HepG2 (cell line): ENCODE data around the gene SDC3. TPM values are rescaled to one million over a fixed set of nuclear protein-coding genes. Genes with fewer than 3 reads are reported as not detected.

ENCODE experiments used
- ATAC-seq: fragments of 200-7000 bp; cut with Tn5 transposase; 3 replicates; pipeline ENCODE4 v1.9.1; 2020; ENCODE audit warnings: mild to moderate bottlenecking, moderate library complexity
- BruUV-seq: library from RNA; stranded (reverse); fragments of 400-500 nt; replicated peaks from 2 replicates; lab custom pipeline; 2021; lab: Mats Ljungman, UMichigan
- CTCF ChIA-PET: fragments of 300-600 bp; formaldehyde crosslinking; extraction: SDS; loops from one replicate; lab custom pipeline; 2021; ENCODE audit warnings: low total read pairs, inconsistent platforms, low intra/inter-chr PET ratio; lab: Yijun Ruan, JAX
- POLR2A ChIA-PET: fragments of 350-600 bp; sonication (Branson Sonifier 250); formaldehyde crosslinking; loops from one replicate; lab custom pipeline; 2020; ENCODE audit warnings: antibody characterized with exemption, inconsistent platforms; lab: Yijun Ruan, JAX
- DNase-seq: peaks from one replicate; pipeline ENCODE4 v3.0.0-alpha.2; 2015; ENCODE audit warnings: low spot score
- FAIRE-seq: peaks from 3 replicates; lab custom pipeline; 2011; peaks lifted over from hg19 to GRCh38; lab: Jason Lieb, UNC
- H2AFZ ChIP-seq: one replicate; pipeline ENCODE4 v1.6.1; 2011; ENCODE audit warnings: low read length, inconsistent platforms
- H3K27ac ChIP-seq: fragments of 300-600 bp; 3 replicates; pipeline ENCODE4 v1.8.0; 2011; ENCODE audit warnings: mixed run types, mild to moderate bottlenecking, mixed read lengths, low read length, inconsistent platforms; ENCODE audit not compliant: insufficient read depth; ENCODE audit errors: extremely low read length
- H3K27me3 ChIP-seq, 2 experiments: fragments of 200-600 bp in 1 of 2; 2 replicates in 1 of 2; 3 replicates in 1 of 2; pipeline versions ENCODE4 v1.6.0 to v1.8.0; 2011; ENCODE audit warnings: low read length in 2 of 2, mild to moderate bottlenecking in 2 of 2, moderate library complexity in 2 of 2, inconsistent platforms in 1 of 2; ENCODE audit not compliant: insufficient read depth in 2 of 2, control insufficient read depth in 1 of 2
- H3K36me3 ChIP-seq, 2 experiments: fragments of 200-600 bp in 1 of 2; replicated peaks in 1 of 2; 2 replicates in 1 of 2; 3 replicates in 1 of 2; pipeline versions ENCODE4 v1.5.1 to v1.8.0; 2011; ENCODE audit warnings: low read length in 2 of 2, inconsistent platforms in 1 of 2; ENCODE audit not compliant: insufficient read depth in 2 of 2, control insufficient read depth in 1 of 2
- H3K4me1 ChIP-seq: 2 replicates; pipeline ENCODE4 v1.5.1; 2012; ENCODE audit warnings: low read length, inconsistent platforms; ENCODE audit not compliant: insufficient read depth
- H3K4me2 ChIP-seq: 2 replicates; pipeline ENCODE4 v1.6.0; 2011; ENCODE audit warnings: low read depth, low read length, inconsistent platforms
- H3K4me3 ChIP-seq, 3 experiments: fragments of 200-600 bp in 1 of 3; sonication (generic), shearing (Covaris generic) in 1 of 3; replicated peaks in 1 of 3; 2 replicates each; pipeline ENCODE4 v1.5.1; 2011 to 2016; ENCODE audit warnings: low read length in 3 of 3, inconsistent platforms in 2 of 3, low read depth in 2 of 3, mild to moderate bottlenecking in 2 of 3, control low read depth in 1 of 3, mixed read lengths in 1 of 3; ENCODE audit not compliant: insufficient read depth in 1 of 3
- H3K79me2 ChIP-seq: one replicate; pipeline ENCODE4 v1.6.1; 2011; ENCODE audit warnings: low read length, inconsistent platforms; ENCODE audit not compliant: insufficient read depth
- H3K9ac ChIP-seq: 2 replicates; pipeline ENCODE4 v1.6.0; 2011; ENCODE audit warnings: mild to moderate bottlenecking, low read depth, low read length, inconsistent platforms; ENCODE audit not compliant: insufficient read depth
- H3K9me3 ChIP-seq: 2 replicates; pipeline ENCODE4 v1.5.1; 2012; ENCODE audit warnings: mild to moderate bottlenecking, low read length
- H4K20me1 ChIP-seq: 2 replicates; pipeline ENCODE4 v1.6.0; 2011; ENCODE audit warnings: inconsistent platforms, mild to moderate bottlenecking, low read length, moderate library complexity; ENCODE audit not compliant: insufficient read depth
- ADNP ChIP-seq: sonication (generic); formaldehyde crosslinking; IDR thresholded peaks from 2 replicates; pipeline ENCODE4 v1.4.0; 2020; ENCODE audit warnings: missing genetic modification reagents
- IKZF5 ChIP-seq: IDR thresholded peaks from 2 replicates; pipeline ENCODE4 v1.6.1; 2018; ENCODE audit warnings: missing genetic modification reagents, mild to moderate bottlenecking, missing compliant biosample characterization
- RBM22 ChIP-seq: fragments of 200-400 bp; formaldehyde crosslinking; optimal IDR thresholded peaks from 2 replicates; pipeline ENCODE3; 2017; ENCODE audit warnings: mild to moderate bottlenecking, low read length, moderate library complexity
- RNF219 ChIP-seq: sonication (generic); formaldehyde crosslinking; IDR thresholded peaks from 2 replicates; pipeline ENCODE4 v1.5.0; 2020; ENCODE audit warnings: mild to moderate bottlenecking, missing genetic modification reagents
- ZBTB33 ChIP-seq: sonication (generic); formaldehyde crosslinking; IDR thresholded peaks from 2 replicates; pipeline ENCODE4 v1.4.0; 2020; ENCODE audit warnings: missing genetic modification reagents
- ZBTB49 ChIP-seq: sonication (generic); formaldehyde crosslinking; IDR thresholded peaks from 2 replicates; pipeline ENCODE4 v1.4.0; 2020; ENCODE audit warnings: missing genetic modification reagents, borderline replicate concordance
- ZKSCAN5 ChIP-seq: sonication (generic); formaldehyde crosslinking; IDR thresholded peaks from 2 replicates; pipeline ENCODE4 v1.5.1; 2020; ENCODE audit warnings: mild to moderate bottlenecking, missing genetic modification reagents
- ZNF460 ChIP-seq: sonication (generic); formaldehyde crosslinking; IDR thresholded peaks from 2 replicates; pipeline ENCODE4 v1.5.1; 2020; ENCODE audit warnings: missing genetic modification reagents, mild to moderate bottlenecking, borderline replicate concordance
- ZNF660 ChIP-seq: sonication (generic); formaldehyde crosslinking; IDR thresholded peaks from 2 replicates; pipeline ENCODE4 v1.5.1; 2020; ENCODE audit warnings: mild to moderate bottlenecking, low read depth, missing genetic modification reagents, borderline replicate concordance
- ZNF782 ChIP-seq: sonication (generic); formaldehyde crosslinking; IDR thresholded peaks from 2 replicates; pipeline ENCODE4 v1.4.0; 2020; ENCODE audit warnings: missing genetic modification reagents, mild to moderate bottlenecking, borderline replicate concordance
- ZSCAN9 ChIP-seq: IDR thresholded peaks from 2 replicates; pipeline ENCODE4 v1.6.1; 2016; ENCODE audit warnings: borderline replicate concordance
- WGBS: methylation state at CpG from one replicate; pipeline ENCODE4 v1.1.6; 2017; ENCODE audit warnings: low lambda C conversion rate; 5-methylcytosine and 5-hydroxymethylcytosine counted together
- in situ Hi-C: cut with HindIII; loops from 2 replicates; pipeline ENCODE4 v1.10.0; 2017; ENCODE audit warnings: low pct_unique_long_range_greater_than_20kb; ENCODE audit not compliant: extremely low pct_ligation_motif_present
- intact Hi-C: fragments of 100-400 bp; cut with micrococcal nuclease; formaldehyde crosslinking; loops from one replicate; pipeline ENCODE4 v1.10.0; 2022; ENCODE audit not compliant: unreplicated experiment
- polyA plus RNA-seq, 8 experiments: library from polyadenylated mRNA; depleted of rRNA in 3 of 8; stranded (reverse) in 7 of 8; unstranded in 1 of 8; fragments of >200 nt; fragmentation: Illumina TruSeq in 4 of 8; extraction: Trizol in 4 of 8; gene quantifications; 2 replicates each; pipeline versions ENCODE4 v1.2.1 to v1.2.3, GENCODE V29; 2011 to 2016; ENCODE audit warnings: low read depth in 4 of 8, missing spikeins in 1 of 8, mixed read lengths in 1 of 8; ENCODE audit not compliant: insufficient read depth in 1 of 8
- total RNA-seq, 5 experiments: library from RNA; depleted of rRNA; stranded (reverse); fragments of >200 nt; fragmentation: Illumina TruSeq; extraction: Trizol; gene quantifications; 2 replicates each; pipeline ENCODE4 v1.2.3, GENCODE V29; 2016; ENCODE audit warnings: low read depth in 1 of 5

Gene SDC3
- total and polyA plus RNA-seq, 2 of the 13 experiments (the other 11 are each of a cell fraction or from before 2014, with no cell fraction given) = 0.49 to 0.84 TPM

- intact Hi-C loops = no loop called here
- H3K4me2 ChIP-seq = no peak overlapping the region
- peaks cover 29 to 83% of the 10 kb centered on the region in 2 experiments for H3K36me3 ChIP-seq
- DNase-seq = peak; percentile 16
- peaks cover 12% of the 10 kb centered on the region for H4K20me1 ChIP-seq
- no peak for ATAC-seq
- no peak overlapping the region for H3K4me3 ChIP-seq
- no peaks in the 10 kb centered on the region for H3K9me3 ChIP-seq
- TF ChIP-seq ZKSCAN5 (CRISPR knock-in tag) (no peak), ZNF460 (no peak), ZNF782 (CRISPR knock-in tag) (no peak), RBM22 (peak; percentile 38), ZBTB33 (CRISPR knock-in tag) (peak; percentile 52; the same call in 1 of the 2 replicates), ADNP (CRISPR knock-in tag) (no peak)
- TF ChIP-seq, all 625 proteins: peak for 2
- no peak overlapping the region for H2AFZ ChIP-seq
- H3K27me3 ChIP-seq = no peaks in the 10 kb centered on the region
- peaks cover 4% of the 10 kb centered on the region for H3K79me2 ChIP-seq
- in situ Hi-C loops = no loop called here
- H3K9ac ChIP-seq = no peak overlapping the region
- no peak for FAIRE-seq
- no peaks in the 10 kb centered on the region for H3K4me1 ChIP-seq
- no TSS peak for BruUV-seq
- ChIA-PET POLR2A (no interaction called here), CTCF (no interaction called here)
- no peak overlapping the region for H3K27ac ChIP-seq
- WGBS = 96% methylated on average over 5 of the region's 5 CpGs
These were observed 43.5 kb upstream of the SDC3 start for GRCh38 chr1:30952098-30952497.

GRCh38 chr1:30950700-30951099, 42.1 kb upstream of the SDC3 start:
- 95% methylated on average over 5 of the region's 5 CpGs for WGBS
- FAIRE-seq = no peak
- ATAC-seq = no peak
- Histone ChIP-seq H3K4me2 (no peak overlapping the region), H3K4me1 (no peaks in the 10 kb centered on the region), H3K4me3 (no peak overlapping the region), H3K79me2 (no peaks in the 10 kb centered on the region), H4K20me1 (peaks cover 12% of the 10 kb centered on the region), H3K27ac (no peak overlapping the region), H3K27me3 (no peaks in the 10 kb centered on the region), H3K9me3 (no peaks in the 10 kb centered on the region), H3K36me3 (peaks cover 29 to 83% of the 10 kb centered on the region in 2 experiments), H2AFZ (no peak overlapping the region), H3K9ac (no peak overlapping the region)
- POLR2A ChIA-PET = no interaction called here
- in situ Hi-C loops = no loop called here
- no peak for DNase-seq
- CTCF ChIA-PET = no interaction called here
- no TSS peak for BruUV-seq
- intact Hi-C loops = no loop called here
- TF ChIP-seq ZNF660 (CRISPR knock-in tag) = no peak
- TF ChIP-seq RNF219 = no peak
- TF ChIP-seq ZSCAN9 = no peak
- TF ChIP-seq ZBTB49 = no peak
- no peak for TF ChIP-seq IKZF5 (CRISPR knock-in tag)
